ENCODE measurements around the gene NDST1.

NDST1 gene

GRCh38 chr5:150539206-150539605 lies 31.3 kb downstream of the NDST1 start:
- no peak for DNase-seq (ENCODE audit: low spot score)
- TF ChIP-seq CTCF (IDR thresholded peaks at IDR 0.05; ENCODE audit: extremely low read depth, missing control alignments): no peak

- TF ChIP-seq CTCF (IDR thresholded peaks at IDR 0.05; ENCODE audit: extremely low read depth, missing control alignments): no peak
- DNase-seq (ENCODE audit: low spot score): no peak
Measured at GRCh38 chr5:150540042-150540441, 32.1 kb downstream of the NDST1 start.

- no peak for TF ChIP-seq CTCF (IDR thresholded peaks at IDR 0.05; ENCODE audit: extremely low read depth, missing control alignments)
- DNase-seq (ENCODE audit: low spot score): no peak
Measured at GRCh38 chr5:150540615-150541396, 32.9 kb downstream of the NDST1 start.

GRCh38 chr5:150541397-150541675 lies 33.4 kb downstream of the NDST1 start:
- DNase-seq (ENCODE audit: low spot score): no peak
- no peak for TF ChIP-seq CTCF (IDR thresholded peaks at IDR 0.05; ENCODE audit: extremely low read depth, missing control alignments)

GRCh38 chr5:150541895-150542294 lies 34.0 kb downstream of the NDST1 start:
- no peak for TF ChIP-seq CTCF (IDR thresholded peaks at IDR 0.05; ENCODE audit: extremely low read depth, missing control alignments)
- no peak for DNase-seq (ENCODE audit: low spot score)

GRCh38 chr5:150542933-150543445 lies 35.1 kb downstream of the NDST1 start:
- no peak for DNase-seq (ENCODE audit: low spot score)
- no peak for TF ChIP-seq CTCF (IDR thresholded peaks at IDR 0.05; ENCODE audit: extremely low read depth, missing control alignments)

GRCh38 chr5:150544611-150545219 lies 36.8 kb downstream of the NDST1 start:
- DNase-seq (ENCODE audit: low spot score): peak; percentile 91
- peak; percentile 98 for TF ChIP-seq CTCF (IDR thresholded peaks at IDR 0.05; ENCODE audit: extremely low read depth, missing control alignments)
